ENCODE measurements around the gene RGS9.

DNA sequence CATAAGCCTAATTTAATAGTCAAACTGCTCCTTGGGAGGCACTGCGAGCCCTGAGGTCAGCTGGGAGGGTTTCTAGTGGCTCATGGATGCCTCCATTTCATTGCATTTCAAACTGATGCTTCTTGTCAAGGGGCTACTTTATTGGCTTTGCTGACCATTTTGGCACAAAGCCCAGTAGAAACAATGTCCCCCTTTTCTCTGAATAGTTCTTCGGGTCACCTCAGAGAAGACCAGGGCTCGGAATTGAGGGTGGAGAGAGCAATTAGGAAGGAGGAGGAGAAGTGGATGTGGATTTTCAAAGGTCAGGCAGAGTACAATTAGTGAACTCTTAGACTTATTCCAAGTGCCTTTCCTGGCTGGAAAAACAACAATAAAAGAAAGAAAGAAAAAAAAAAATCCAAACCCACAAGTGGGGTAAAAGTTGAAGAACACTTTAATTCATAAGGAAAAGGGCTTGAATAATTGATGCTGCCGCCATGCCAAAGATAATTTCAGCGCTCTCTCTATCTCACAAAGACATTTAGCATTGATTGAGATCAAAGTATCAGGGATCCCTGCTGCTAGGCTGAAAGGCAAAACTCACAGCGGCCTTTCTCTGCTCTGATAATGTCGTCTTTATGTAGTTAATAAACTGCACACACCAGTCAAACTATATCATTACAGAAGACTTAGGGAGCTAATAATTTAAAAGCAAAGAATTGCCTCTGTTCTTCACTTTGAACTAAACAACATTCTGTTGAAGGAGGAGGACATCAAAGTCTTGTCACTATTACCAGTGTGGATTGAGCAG is 122.7 kb downstream of the RGS9 start:
- TF ChIP-seq, protein P1, sequence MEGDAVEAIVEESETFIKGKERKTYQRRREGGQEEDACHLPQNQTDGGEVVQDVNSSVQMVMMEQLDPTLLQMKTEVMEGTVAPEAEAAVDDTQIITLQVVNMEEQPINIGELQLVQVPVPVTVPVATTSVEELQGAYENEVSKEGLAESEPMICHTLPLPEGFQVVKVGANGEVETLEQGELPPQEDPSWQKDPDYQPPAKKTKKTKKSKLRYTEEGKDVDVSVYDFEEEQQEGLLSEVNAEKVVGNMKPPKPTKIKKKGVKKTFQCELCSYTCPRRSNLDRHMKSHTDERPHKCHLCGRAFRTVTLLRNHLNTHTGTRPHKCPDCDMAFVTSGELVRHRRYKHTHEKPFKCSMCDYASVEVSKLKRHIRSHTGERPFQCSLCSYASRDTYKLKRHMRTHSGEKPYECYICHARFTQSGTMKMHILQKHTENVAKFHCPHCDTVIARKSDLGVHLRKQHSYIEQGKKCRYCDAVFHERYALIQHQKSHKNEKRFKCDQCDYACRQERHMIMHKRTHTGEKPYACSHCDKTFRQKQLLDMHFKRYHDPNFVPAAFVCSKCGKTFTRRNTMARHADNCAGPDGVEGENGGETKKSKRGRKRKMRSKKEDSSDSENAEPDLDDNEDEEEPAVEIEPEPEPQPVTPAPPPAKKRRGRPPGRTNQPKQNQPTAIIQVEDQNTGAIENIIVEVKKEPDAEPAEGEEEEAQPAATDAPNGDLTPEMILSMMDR (IDR thresholded peaks at IDR 0.05; ENCODE audit: insufficient read depth, low read length, poor library complexity, severe bottlenecking): no peak
- no peak for TF ChIP-seq EZH2phosphoT487 (conservative IDR thresholded peaks at IDR 0.05; ENCODE audit: low read length)

All from SU-DHL-6 (cell line).